Measurements from ENCODE around the gene MCU. TPM values are rescaled to one million over a fixed set of nuclear protein-coding genes. Genes with fewer than 3 reads are reported as not detected.

MCU gene
- total and polyA plus RNA-seq, 2 experiments from 2014 or later = 14.9 to 22.8 TPM

GRCh38 chr10:72819053-72819452, 127.1 kb downstream of the MCU start:
- no peak for DNase-seq (ENCODE audit: low read depth in 1 of 2, low spot score in 1 of 2)
- Histone ChIP-seq H3K27ac (peak overlapping the region; percentile 11), H3K9me3 (ENCODE audit: low read depth) (no peaks in the 10 kb centered on the region), H3K36me3 (no peaks in the 10 kb centered on the region), H3K27me3 (no peaks in the 10 kb centered on the region), H3K4me3 (no peak overlapping the region), H3K4me1 (ENCODE audit: low read depth) (peaks cover 2% of the 10 kb centered on the region)
- TF ChIP-seq CTCF (IDR thresholded peaks at IDR 0.05; ENCODE audit: low read depth, low read length) = no peak

DNA sequence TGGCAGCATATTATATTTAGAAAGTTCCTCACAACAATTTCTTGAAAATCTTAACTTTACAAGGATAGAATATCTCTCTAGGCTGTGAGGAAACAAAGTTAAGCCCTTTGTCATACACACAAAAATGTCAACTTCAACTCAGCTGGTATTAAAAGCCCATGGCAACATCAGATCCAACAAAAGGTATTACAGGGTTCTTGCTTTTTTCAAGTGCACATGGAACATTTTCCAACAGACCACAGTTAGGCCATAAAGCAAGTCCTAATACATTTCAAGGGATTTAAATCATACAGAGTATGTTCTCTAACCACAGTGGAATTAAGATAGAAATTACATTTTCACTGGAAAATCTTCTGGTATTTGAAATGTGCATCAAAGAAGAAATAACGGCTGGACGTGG, 129.7 kb downstream of the MCU start:
- Histone ChIP-seq H3K27ac (no peak overlapping the region), H3K36me3 (no peaks in the 10 kb centered on the region)

GRCh38 chr10:72822342-72822986, 130.5 kb downstream of the MCU start:
- no peaks in the 10 kb centered on the region for H3K36me3 ChIP-seq
- TF ChIP-seq CTCF (IDR thresholded peaks at IDR 0.05; ENCODE audit: low read depth, low read length) = no peak
- H3K27ac ChIP-seq = no peak overlapping the region
- no peaks in the 10 kb centered on the region for H3K27me3 ChIP-seq
- DNase-seq (ENCODE audit: low read depth in 1 of 2, low spot score in 1 of 2) = no peak
- no peaks in the 10 kb centered on the region for H3K4me1 ChIP-seq (ENCODE audit: low read depth)
- H3K4me3 ChIP-seq = no peak overlapping the region
- no peaks in the 10 kb centered on the region for H3K9me3 ChIP-seq (ENCODE audit: low read depth)

More for the DNA sequence above, 129.7 kb downstream of the MCU start:
- Histone ChIP-seq H3K27me3 (no peaks in the 10 kb centered on the region), H3K4me3 (no peak overlapping the region), H3K9me3 (ENCODE audit: low read depth) (no peaks in the 10 kb centered on the region), H3K4me1 (ENCODE audit: low read depth) (no peaks in the 10 kb centered on the region)
- no peak for TF ChIP-seq CTCF (IDR thresholded peaks at IDR 0.05; ENCODE audit: low read depth, low read length)
- DNase-seq (ENCODE audit: low read depth in 1 of 2, low spot score in 1 of 2) = no peak

- Histone ChIP-seq H3K9me3 (ENCODE audit: low read depth) (no peaks in the 10 kb centered on the region), H3K27ac (no peak overlapping the region), H3K4me3 (no peak overlapping the region), H3K36me3 (no peaks in the 10 kb centered on the region), H3K27me3 (no peaks in the 10 kb centered on the region), H3K4me1 (ENCODE audit: low read depth) (no peaks in the 10 kb centered on the region)
- DNase-seq (ENCODE audit: low read depth in 1 of 2, low spot score in 1 of 2) = no peak
- TF ChIP-seq CTCF (IDR thresholded peaks at IDR 0.05; ENCODE audit: low read depth, low read length) = no peak
Observed at GRCh38 chr10:72825163-72825562, 133.2 kb downstream of the MCU start.

- H3K27me3 ChIP-seq = no peaks in the 10 kb centered on the region
- no peaks in the 10 kb centered on the region for H3K9me3 ChIP-seq (ENCODE audit: low read depth)
- H3K4me1 ChIP-seq (ENCODE audit: low read depth) = peaks cover 7% of the 10 kb centered on the region
- H3K27ac ChIP-seq = no peak overlapping the region
- H3K36me3 ChIP-seq = no peaks in the 10 kb centered on the region
- DNase-seq (ENCODE audit: low read depth in 1 of 2, low spot score in 1 of 2) = no peak
- TF ChIP-seq CTCF (IDR thresholded peaks at IDR 0.05; ENCODE audit: low read depth, low read length) = no peak
- H3K4me3 ChIP-seq = no peak overlapping the region
Observed at GRCh38 chr10:72826346-72826745, 134.4 kb downstream of the MCU start.
